LoVo (cell line): ENCODE data around the gene CAMTA1.
"Not testable (repeated sequence)": the region's sequence is repeated elsewhere in the genome, so short reads cannot be mapped to it uniquely, and the experiment has no call there.

Experiments
- DNase-seq: peaks from one replicate; pipeline ENCODE4 v3.0.0-alpha.2; 2016; ENCODE audit warnings: low spot score

Gene CAMTA1

DNA sequence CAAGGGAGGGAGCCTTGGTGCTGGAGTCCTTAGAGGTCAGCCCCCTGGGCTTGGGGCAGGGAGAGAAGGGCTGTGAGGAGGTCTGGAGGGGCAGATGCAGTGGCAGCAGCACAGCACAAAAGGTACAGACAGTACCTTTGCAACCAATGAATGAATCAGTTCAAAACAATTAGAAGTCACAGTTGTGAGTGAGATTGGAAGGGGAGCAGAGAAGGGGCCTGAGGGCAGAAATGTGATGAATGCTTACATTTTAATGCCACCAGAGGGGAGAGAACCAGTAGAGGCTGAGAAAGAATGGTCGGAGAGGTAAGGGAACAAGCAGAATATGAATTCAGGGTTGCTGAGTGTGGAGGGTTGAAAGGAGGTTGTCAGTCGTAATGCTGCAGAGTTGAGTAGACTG, 24.2 kb downstream of the CAMTA1 start:
- DNase-seq, result no peak

DNA sequence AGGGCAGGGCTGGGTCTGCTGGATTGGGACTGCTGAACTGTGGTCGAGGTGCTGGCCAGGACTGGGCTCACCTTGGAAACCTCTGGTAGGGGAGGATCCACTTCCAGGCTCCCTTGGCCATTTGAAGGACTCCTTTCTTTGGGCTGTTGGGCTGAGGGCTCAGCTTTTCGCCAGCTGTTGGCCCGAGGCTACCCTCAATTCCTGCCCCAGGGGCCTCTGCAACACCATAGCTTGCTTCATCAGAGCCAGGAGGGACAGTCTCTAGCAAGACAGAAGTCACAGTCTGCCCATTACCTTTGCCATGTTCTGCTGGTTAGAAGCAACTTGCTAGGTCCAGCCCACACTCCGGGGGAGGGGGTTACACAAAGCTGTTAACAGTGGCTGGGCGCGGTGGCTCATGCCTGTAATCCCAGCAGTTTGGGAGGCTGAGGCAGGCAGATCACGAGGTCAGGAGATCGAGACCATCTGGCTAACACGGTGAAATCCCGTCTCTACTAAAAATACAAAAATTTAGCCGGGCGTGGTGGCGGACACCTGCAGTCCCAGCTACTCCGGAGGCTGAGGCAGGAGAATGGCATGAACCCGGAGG, 25.0 kb downstream of the CAMTA1 start:
- DNase-seq, result not testable (repeated sequence)

DNA sequence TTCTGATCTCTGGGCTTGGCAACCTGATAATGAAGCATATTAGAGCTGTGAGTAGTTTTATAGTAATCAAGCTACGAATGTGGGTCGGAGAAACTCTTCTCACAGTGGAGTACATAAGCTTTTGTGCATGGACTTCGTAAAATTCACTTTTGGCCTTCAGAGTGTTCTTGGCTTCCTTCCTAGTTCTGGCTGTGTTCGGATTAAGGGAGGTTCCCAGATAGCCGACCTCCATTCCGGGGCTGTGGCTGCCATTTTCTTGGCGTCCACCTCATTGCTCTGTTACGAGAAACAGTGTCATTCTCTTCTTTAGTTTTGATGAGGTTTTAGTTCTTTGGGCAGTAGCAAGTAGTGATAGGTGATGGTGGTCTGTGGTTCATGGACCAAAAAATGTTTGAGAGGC, 26.3 kb downstream of the CAMTA1 start:
- no peak for DNase-seq

GRCh38 chr1:6813165-6813564, 27.9 kb downstream of the CAMTA1 start:
- DNase-seq, result no peak

GRCh38 chr1:6815726-6816125, 30.5 kb downstream of the CAMTA1 start:
- DNase-seq, result no peak

GRCh38 chr1:6819246-6820040, 34.2 kb downstream of the CAMTA1 start:
- no peak for DNase-seq

DNA sequence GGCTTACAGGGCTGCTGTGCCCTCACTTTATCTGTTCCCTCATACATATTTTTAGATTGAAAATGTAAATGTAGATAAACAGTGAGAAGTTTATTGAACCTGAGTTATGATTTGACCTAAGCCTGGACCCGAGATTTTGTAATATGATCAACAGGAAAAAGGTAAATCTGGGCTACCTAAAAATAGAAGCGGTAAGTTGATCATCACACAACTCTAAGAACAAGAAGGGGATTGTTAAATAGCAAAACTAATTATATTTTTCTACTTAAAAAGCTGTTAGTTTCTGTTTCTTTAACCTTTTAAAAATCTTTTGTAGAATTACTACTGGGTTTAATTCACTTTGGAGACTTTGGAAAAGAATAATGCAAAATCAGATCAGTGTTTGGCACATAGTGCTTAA, 35.6 kb downstream of the CAMTA1 start:
- no peak for DNase-seq

DNA sequence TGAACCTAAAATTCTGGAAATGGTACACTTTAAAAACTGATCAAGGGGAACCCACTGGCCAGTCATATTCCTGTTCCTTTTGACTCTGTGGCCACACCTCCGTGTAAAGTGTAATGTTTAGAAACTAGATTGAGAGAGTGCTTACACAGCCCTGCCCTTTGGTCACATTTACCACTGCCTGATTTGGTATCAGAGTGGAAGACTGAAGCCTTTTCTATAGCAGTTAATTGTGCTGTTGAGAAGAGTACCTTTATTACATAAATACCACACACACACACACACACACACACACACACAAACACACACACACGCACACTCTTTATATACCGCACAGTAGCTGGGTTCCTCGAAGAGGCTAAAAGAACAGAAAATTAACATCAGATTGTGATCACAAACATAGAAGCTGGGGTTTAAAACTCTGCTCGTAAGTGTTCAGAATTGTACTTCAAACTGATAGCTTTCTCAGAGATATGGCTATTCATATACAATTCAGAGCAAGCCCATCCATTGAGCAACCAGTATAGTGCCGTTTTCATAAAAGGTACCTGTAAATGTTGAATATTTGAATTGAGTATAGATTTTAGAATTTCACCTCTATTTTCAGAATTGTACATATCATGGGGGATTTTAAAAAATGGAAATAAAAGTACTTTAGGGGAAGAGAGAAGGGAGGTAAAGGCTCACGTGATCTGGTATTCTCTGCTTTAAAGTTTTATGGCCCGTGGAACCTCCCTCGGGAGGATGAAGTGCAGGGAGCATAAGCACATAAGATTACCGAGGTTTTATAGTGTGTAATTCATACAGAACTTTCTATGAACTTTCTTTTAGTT, 37.5 kb downstream of the CAMTA1 start:
- DNase-seq, result peak; percentile 53

- no peak for DNase-seq
Measured at GRCh38 chr1:6823793-6824192, 38.5 kb downstream of the CAMTA1 start.

DNA sequence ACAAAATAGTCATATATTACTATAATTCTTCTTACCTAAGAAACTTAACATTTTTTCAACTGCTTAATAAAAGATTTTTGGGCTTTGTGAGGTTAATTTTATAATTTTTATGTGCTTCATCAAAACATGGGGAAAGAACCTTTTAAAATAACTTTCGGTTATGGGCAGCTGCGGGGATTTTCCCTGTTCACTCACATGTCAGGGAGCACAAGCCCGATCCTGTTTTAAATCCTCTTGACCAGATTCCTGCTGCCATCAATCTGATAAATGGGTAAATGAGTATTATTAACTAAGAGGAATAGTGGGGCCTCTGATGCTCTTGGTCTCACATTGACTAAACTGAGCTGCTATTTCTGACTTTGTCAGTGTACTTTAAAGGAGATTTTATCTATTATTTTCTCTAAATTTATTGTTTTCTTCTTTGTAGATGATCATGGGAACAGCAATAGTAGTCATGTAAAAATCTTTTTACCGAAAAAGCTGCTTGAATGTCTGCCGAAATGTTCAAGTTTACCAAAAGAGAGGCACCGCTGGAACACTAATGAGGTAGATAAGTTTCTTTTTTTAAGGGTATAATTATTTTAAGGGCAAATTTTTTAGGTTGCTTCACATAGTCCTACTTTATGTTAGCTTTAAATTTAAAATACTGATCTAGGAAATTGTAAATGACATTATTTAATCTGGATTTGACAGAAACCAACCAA, 39.6 kb downstream of the CAMTA1 start:
- no peak for DNase-seq

- DNase-seq, result no peak
Measured at GRCh38 chr1:6825828-6826227, 40.6 kb downstream of the CAMTA1 start.

GRCh38 chr1:6827079-6827478, 41.8 kb downstream of the CAMTA1 start:
- DNase-seq, result no peak

DNA sequence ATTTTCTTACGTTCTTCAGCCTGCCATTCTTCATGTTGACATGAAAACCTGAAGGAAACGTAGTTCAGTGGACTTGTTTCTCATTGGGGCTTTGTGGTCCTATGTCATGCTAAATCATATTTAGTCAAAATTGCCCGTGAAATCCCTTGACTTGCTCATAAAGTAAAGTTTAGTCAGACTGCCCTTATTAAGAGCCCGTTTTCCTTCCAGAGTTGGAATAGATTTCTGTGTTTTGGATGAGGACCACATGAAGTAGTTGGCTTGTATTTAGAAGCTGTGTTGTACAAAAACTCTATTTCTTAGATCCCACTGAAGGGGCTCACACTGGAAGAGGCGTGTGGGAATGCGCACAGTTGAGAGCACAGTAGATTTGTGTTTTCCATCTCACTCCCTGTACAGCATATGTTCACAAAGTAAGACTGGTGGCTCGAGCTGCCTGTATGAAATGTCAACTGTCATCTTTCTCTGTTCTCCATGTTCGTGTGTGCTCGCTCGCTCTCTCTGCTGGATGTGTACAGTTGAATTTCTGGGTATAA, 42.4 kb downstream of the CAMTA1 start:
- DNase-seq, result no peak

- no peak for DNase-seq
Measured at GRCh38 chr1:6831366-6831765, 46.1 kb downstream of the CAMTA1 start.

GRCh38 chr1:6832006-6832405, 46.8 kb downstream of the CAMTA1 start:
- DNase-seq, result not testable (repeated sequence)

GRCh38 chr1:6832531-6833188, 47.4 kb downstream of the CAMTA1 start:
- no peak for DNase-seq

GRCh38 chr1:6833804-6834203, 48.5 kb downstream of the CAMTA1 start:
- no peak for DNase-seq

- DNase-seq, result no peak
Measured at GRCh38 chr1:6834366-6834765, 49.1 kb downstream of the CAMTA1 start.

- no peak for DNase-seq
Measured at GRCh38 chr1:6835139-6835538, 49.9 kb downstream of the CAMTA1 start.

DNA sequence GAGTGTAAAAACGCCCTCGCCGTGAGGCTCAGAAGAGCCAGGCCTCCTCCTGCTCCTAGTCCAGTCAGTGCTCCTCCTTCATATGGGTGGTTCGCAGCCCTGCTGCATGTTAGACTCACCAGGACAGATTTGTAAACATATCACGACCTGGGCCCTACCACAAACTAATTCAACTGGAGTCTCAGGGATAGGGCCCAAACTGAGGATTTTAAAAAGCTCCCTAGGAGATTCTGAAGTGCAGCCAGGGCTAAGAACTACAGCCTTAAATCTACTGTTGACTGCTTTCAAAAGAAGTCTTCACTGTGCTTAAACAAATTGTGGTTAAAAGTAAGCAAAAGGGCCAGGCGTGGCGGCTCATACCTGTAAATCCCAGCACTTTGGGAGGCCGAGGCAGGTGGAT, 57.0 kb downstream of the CAMTA1 start:
- no peak for DNase-seq

DNA sequence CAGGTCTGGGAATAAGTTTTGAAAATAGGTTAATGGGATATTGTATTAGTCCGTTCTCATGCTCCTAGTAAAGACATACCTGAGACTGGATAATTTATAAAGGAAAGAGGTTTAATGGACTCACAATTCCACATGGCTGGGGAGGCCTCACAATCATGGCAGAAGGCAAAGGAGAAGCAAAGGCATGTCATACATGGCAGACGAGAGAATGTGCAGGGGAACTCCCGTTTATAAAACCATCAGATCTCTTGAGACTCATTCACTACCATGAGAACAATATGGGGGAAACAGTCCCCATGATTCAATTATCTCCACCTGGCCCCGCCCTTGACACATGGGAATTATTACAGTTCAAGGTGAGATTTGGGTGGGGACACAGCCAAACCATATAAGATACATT, 60.5 kb downstream of the CAMTA1 start:
- not testable (repeated sequence) for DNase-seq

- DNase-seq, result no peak
Measured at GRCh38 chr1:6848816-6849215, 63.6 kb downstream of the CAMTA1 start.
